ENCODE data around the gene CDK5R1.
A peak's percentile ranks its signal among the peaks of the same experiment; 100 is the strongest.

CDK5R1 gene

DNA sequence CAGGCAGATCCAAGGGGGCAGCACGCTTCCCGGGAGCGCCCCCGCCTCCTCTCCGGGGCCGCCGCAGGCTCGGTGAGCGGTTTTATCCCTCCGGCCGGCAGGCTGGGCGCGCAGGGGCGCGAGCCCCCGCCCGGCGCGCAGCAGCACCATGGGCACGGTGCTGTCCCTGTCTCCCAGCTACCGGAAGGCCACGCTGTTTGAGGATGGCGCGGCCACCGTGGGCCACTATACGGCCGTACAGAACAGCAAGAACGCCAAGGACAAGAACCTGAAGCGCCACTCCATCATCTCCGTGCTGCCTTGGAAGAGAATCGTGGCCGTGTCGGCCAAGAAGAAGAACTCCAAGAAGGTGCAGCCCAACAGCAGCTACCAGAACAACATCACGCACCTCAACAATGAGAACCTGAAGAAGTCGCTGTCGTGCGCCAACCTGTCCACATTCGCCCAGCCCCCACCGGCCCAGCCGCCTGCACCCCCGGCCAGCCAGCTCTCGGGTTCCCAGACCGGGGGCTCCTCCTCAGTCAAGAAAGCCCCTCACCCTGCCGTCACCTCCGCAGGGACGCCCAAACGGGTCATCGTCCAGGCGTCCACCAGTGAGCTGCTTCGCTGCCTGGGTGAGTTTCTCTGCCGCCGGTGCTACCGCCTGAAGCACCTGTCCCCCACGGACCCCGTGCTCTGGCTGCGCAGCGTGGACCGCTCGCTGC, 832 bp downstream of the CDK5R1 start:
- Mint-ChIP-seq H3K36me3 (ENCODE audit: low read depth) (peaks cover 11% of the 10 kb centered on the region), H3K4me3 (peak overlapping the region; percentile 93), H3K4me1 (peaks cover 78% of the 10 kb centered on the region), H3K9me3 (no peaks in the 10 kb centered on the region), H3K27ac (peak overlapping the region; percentile 28), H3K27me3 (ENCODE audit: low read depth, poor library complexity) (peaks cover 6% of the 10 kb centered on the region)
- DNase-seq, result peak; percentile 55
- no peak for TF ChIP-seq CTCF (IDR thresholded peaks at IDR 0.05)

DNA sequence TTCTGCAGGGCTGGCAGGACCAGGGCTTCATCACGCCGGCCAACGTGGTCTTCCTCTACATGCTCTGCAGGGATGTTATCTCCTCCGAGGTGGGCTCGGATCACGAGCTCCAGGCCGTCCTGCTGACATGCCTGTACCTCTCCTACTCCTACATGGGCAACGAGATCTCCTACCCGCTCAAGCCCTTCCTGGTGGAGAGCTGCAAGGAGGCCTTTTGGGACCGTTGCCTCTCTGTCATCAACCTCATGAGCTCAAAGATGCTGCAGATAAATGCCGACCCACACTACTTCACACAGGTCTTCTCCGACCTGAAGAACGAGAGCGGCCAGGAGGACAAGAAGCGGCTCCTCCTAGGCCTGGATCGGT, 1.4 kb downstream of the CDK5R1 start:
- no peak for DNase-seq
- peak overlapping the region; percentile 93 for H3K4me3 Mint-ChIP-seq
- H3K4me1 Mint-ChIP-seq, result peaks cover 78% of the 10 kb centered on the region
- H3K27me3 Mint-ChIP-seq (ENCODE audit: low read depth, poor library complexity), result peaks cover 6% of the 10 kb centered on the region
- no peaks in the 10 kb centered on the region for H3K9me3 Mint-ChIP-seq
- no peak for TF ChIP-seq CTCF (IDR thresholded peaks at IDR 0.05)
- H3K27ac Mint-ChIP-seq, result no peak overlapping the region
- peaks cover 11% of the 10 kb centered on the region for H3K36me3 Mint-ChIP-seq (ENCODE audit: low read depth)

DNA sequence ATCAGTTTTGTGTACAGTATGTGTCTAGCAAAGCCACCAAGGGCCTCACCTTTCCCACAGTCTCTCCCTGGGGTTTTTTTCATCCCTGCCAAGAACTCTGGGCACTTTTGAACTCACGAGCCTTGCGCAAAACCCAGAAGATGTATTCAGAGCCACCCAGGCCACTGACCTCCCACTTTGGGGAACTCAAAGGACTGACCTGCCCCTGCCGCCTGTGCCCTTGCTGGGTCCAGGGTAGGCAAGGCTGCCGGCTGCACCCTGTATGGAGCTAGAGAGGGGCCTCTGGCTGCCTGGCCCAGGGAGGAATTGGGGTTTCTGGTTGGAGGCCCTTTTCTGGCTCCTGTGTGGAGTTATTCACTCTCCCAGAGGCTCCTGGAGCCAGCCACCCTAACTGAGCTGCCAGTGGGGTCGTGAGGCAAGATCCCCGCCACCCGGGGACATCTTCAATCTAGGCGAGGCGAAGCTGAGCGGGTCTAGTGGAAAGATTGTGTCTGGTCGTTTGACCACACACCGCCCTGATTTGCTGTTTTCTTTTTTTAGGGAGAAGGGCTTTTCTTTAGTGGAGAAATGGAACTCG, 1.9 kb downstream of the CDK5R1 start:
- Mint-ChIP-seq H3K9me3 (no peaks in the 10 kb centered on the region), H3K4me3 (peak overlapping the region; percentile 93), H3K27ac (no peak overlapping the region), H3K36me3 (ENCODE audit: low read depth) (peaks cover 11% of the 10 kb centered on the region), H3K4me1 (peaks cover 73% of the 10 kb centered on the region), H3K27me3 (ENCODE audit: low read depth, poor library complexity) (peaks cover 6% of the 10 kb centered on the region)
- DNase-seq, result no peak
- no peak for TF ChIP-seq CTCF (IDR thresholded peaks at IDR 0.05)

DNA sequence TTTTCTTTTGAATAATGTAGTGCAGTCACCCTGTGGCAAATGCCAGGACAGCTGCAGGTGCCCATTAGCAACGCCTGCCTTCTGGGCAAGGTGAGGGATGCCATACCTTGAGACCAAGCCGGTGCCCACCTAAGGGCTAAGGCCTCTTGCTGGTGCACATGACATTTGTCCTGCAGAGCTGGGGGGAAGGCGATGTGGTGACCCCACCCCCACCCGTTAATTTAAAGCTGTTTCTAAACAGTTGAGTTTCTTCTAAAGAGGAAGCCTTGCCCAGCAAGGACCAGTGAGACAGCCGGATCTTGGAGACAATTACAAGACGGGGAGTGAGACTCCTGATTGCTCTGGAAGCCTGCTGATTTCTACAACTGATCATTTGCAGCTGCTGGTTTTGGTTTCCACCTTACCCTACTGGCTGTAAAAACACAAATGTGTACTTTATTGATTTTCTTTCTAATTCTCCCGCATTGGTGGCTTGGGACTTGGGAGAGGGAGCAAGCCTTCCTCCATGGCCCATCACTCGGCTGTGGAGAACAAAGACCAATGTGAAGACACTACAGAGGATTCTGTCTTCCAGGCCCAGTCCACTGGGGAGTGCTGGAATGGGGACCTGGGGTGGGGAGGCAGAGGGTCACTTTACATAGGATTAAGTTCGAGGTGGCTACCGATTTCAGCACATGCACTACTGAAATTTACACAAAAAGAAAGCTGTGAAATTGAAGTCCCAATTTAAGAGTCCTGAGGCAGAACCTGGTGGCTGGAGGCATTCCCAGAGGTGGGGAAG, 2.7 kb downstream of the CDK5R1 start:
- H3K9me3 Mint-ChIP-seq, result no peaks in the 10 kb centered on the region
- DNase-seq, result no peak
- H3K27me3 Mint-ChIP-seq (ENCODE audit: low read depth, poor library complexity), result peaks cover 6% of the 10 kb centered on the region
- peaks cover 64% of the 10 kb centered on the region for H3K4me1 Mint-ChIP-seq
- TF ChIP-seq CTCF (IDR thresholded peaks at IDR 0.05), result no peak
- H3K27ac Mint-ChIP-seq, result no peak overlapping the region
- H3K36me3 Mint-ChIP-seq (ENCODE audit: low read depth), result peaks cover 11% of the 10 kb centered on the region
- peak overlapping the region; percentile 93 for H3K4me3 Mint-ChIP-seq

DNA sequence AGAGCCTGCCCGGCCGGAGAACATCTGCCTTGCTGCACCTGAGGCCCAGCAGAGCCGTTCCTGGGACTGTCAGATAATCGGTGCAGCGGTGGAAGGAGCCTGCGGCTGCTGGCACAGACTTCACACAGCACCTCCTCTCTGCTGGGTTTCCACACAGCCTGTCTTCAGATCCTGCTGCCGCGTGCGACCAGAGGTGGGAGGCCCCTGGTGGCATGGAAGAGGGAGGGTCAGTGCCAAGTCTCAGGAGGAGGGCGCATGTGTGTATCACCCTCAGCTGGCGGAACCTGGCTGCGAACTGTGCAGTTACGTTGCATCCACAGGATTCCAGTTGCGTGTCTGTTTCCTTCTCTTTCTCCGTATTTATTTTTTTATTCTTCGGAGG, 3.3 kb downstream of the CDK5R1 start:
- H3K9me3 Mint-ChIP-seq, result no peaks in the 10 kb centered on the region
- peaks cover 63% of the 10 kb centered on the region for H3K4me1 Mint-ChIP-seq
- DNase-seq, result no peak
- TF ChIP-seq CTCF (IDR thresholded peaks at IDR 0.05), result no peak
- H3K27ac Mint-ChIP-seq, result no peak overlapping the region
- H3K27me3 Mint-ChIP-seq (ENCODE audit: low read depth, poor library complexity), result peaks cover 4% of the 10 kb centered on the region
- H3K4me3 Mint-ChIP-seq, result peak overlapping the region; percentile 40
- peaks cover 11% of the 10 kb centered on the region for H3K36me3 Mint-ChIP-seq (ENCODE audit: low read depth)
